Measurements from ENCODE around the gene NPB.

NPB gene

DNA sequence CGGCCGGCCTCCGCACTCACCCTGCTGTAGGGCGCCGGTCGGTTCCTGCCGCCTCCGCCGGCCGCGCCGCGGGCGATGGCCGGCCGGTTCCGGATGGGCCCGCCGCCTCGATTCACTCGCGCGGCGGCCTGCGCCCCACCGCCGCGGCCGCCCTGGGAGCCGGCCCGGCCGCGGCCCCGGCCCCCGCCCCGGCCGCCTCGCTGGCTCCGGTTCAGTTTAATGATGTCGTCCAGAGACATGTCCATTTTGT lies 10.8 kb upstream of the NPB start:
- Histone ChIP-seq H3K36me3 (ENCODE audit: insufficient read depth, low read depth, low read length) (peaks cover 60% of the 10 kb centered on the region), H3K9me3 (ENCODE audit: insufficient read depth, low read depth, low read length) (no peaks in the 10 kb centered on the region), H3K4me3 (ENCODE audit: low read length) (peak overlapping the region; percentile 93; the same call in 1 of the 2 replicates), H3K4me1 (ENCODE audit: insufficient read depth, low read length) (peaks cover 5% of the 10 kb centered on the region; the same call in 1 of the 2 replicates), H3K27me3 (ENCODE audit: insufficient read depth, low read length) (no peaks in the 10 kb centered on the region), H3K9ac (ENCODE audit: low read depth, low read length) (peak overlapping the region; percentile 96; the same call in 1 of the 2 replicates), H3K27ac (ENCODE audit: low read length) (no peak overlapping the region)

GRCh38 chr17:81895400-81895799 lies 6.6 kb upstream of the NPB start:
- Histone ChIP-seq H3K4me3 (ENCODE audit: low read length) (no peak overlapping the region), H3K27me3 (ENCODE audit: insufficient read depth, low read length) (peaks cover 1% of the 10 kb centered on the region; the same call in 1 of the 2 replicates), H3K36me3 (ENCODE audit: insufficient read depth, low read depth, low read length) (peaks cover 54% of the 10 kb centered on the region), H3K9ac (ENCODE audit: low read depth, low read length) (no peak overlapping the region), H3K27ac (ENCODE audit: low read length) (no peak overlapping the region), H3K9me3 (ENCODE audit: insufficient read depth, low read depth, low read length) (no peaks in the 10 kb centered on the region), H3K4me1 (ENCODE audit: insufficient read depth, low read length) (no peaks in the 10 kb centered on the region)

DNA sequence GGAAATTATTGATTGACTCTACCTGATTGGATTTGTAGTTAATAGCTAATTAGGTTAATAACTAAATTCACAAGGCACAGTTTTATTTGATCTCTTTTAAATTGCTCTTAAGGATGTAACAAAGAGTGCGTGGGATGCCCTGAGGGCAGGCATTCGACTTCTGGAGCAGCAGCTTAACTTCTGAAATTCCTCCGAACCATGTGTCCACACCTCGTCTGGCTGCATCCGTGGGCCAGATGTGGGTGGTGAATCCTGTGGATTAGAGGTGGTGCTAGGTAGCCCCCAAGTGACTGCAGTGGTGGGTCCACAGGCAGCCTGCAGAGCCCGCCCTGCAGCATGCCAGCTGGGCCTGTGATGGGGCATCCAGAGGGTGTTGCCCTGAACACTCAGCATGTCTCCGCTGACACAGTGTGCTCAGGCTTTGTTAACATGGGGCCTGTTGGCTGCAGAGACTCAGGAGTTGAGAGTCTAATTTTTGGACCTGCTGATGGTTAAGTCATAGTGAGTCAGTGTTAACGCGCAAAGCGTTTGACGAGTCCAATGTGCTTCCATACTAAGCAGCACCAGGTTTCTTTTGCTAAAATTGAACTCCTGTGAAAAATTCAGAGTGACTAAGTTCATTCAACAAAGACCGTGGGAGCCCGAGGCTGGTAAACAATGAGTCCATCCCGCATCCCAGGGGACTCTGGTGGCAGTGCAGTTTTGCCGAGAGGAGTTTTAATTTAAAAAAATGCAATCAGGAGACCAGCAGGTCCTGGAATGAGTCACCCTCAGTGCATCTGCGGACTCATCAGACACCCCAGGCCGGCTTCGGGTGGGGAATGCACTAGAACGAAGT lies 3.8 kb upstream of the NPB start:
- no peak overlapping the region for H3K4me3 ChIP-seq (ENCODE audit: low read length)
- no peaks in the 10 kb centered on the region for H3K4me1 ChIP-seq (ENCODE audit: insufficient read depth, low read length)
- H3K27me3 ChIP-seq (ENCODE audit: insufficient read depth, low read length), result peaks cover 28% of the 10 kb centered on the region
- H3K9ac ChIP-seq (ENCODE audit: low read depth, low read length), result no peak overlapping the region
- no peak overlapping the region for H3K27ac ChIP-seq (ENCODE audit: low read length)
- no peaks in the 10 kb centered on the region for H3K9me3 ChIP-seq (ENCODE audit: insufficient read depth, low read depth, low read length)
- peaks cover 51% of the 10 kb centered on the region for H3K36me3 ChIP-seq (ENCODE audit: insufficient read depth, low read depth, low read length)

GRCh38 chr17:81898885-81899284 lies 3.2 kb upstream of the NPB start:
- no peak overlapping the region for H3K27ac ChIP-seq (ENCODE audit: low read length)
- no peak overlapping the region for H3K4me3 ChIP-seq (ENCODE audit: low read length)
- H3K9me3 ChIP-seq (ENCODE audit: insufficient read depth, low read depth, low read length), result no peaks in the 10 kb centered on the region
- H3K36me3 ChIP-seq (ENCODE audit: insufficient read depth, low read depth, low read length), result peaks cover 51% of the 10 kb centered on the region
- H3K9ac ChIP-seq (ENCODE audit: low read depth, low read length), result no peak overlapping the region
- H3K4me1 ChIP-seq (ENCODE audit: insufficient read depth, low read length), result no peaks in the 10 kb centered on the region
- peaks cover 28% of the 10 kb centered on the region for H3K27me3 ChIP-seq (ENCODE audit: insufficient read depth, low read length)

DNA sequence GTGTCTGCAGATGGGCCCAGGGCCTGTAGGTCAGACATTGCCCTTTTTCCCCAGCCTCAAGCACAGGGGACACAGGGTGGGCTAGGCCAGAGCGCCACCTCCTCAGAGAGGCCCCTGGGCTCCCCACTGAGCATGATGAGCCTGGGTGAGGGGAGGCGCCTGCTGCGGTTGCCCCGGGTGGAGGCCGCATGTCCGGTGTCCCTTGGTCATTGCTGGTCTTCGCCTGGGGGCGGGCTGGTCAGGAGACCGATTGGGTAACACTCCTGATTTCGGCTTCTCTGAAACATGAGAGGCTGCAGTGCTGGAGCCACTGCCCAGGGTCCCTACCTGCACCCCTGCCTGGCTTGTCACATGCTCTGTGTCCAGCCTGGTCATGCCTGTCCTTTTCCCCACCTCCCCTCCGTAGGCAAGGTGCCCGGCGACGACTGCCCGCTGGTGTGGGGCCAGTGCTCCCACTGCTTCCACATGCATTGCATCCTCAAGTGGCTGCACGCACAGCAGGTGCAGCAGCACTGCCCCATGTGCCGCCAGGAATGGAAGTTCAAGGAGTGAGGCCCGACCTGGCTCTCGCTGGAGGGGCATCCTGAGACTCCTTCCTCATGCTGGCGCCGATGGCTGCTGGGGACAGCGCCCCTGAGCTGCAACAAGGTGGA lies 2.4 kb upstream of the NPB start:
- Histone ChIP-seq H3K4me1 (ENCODE audit: insufficient read depth, low read length) (no peaks in the 10 kb centered on the region), H3K36me3 (ENCODE audit: insufficient read depth, low read depth, low read length) (peaks cover 46% of the 10 kb centered on the region), H3K27me3 (ENCODE audit: insufficient read depth, low read length) (peaks cover 28% of the 10 kb centered on the region), H3K4me3 (ENCODE audit: low read length) (no peak overlapping the region), H3K9me3 (ENCODE audit: insufficient read depth, low read depth, low read length) (no peaks in the 10 kb centered on the region), H3K9ac (ENCODE audit: low read depth, low read length) (no peak overlapping the region), H3K27ac (ENCODE audit: low read length) (no peak overlapping the region)

DNA sequence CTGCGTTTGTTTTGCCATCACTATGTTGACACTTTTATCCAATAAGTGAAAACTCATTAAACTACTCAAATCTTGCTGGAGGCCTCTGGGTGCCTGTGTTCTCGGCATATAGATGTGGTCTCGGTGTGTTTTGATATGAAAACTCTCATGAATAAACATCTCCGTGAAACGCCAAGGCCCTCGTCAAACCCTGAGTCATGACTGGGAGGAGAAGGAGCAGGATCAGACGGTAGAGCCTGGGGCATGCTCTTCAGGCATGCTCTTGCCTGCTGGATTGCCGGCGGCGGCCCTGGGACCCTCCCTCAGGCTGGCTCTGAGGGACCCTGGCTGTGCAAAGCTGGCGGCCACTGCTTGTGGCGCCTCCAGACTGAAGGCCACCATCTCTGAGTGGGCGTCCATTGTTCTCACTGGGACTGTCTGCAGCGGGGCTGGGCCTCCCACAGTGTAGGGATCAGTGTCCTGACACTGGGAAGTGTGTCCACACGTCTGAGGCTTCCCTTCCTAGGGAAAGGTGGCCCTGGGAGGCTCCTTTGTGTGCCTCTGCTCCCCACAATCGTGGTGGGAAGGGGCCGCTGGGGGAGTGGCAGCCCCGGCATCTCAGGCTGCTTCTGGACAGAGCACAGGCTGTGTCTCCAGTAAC lies 1.7 kb upstream of the NPB start:
- H3K9ac ChIP-seq (ENCODE audit: low read depth, low read length), result no peak overlapping the region
- H3K36me3 ChIP-seq (ENCODE audit: insufficient read depth, low read depth, low read length), result peaks cover 41% of the 10 kb centered on the region
- H3K27ac ChIP-seq (ENCODE audit: low read length), result no peak overlapping the region
- H3K4me3 ChIP-seq (ENCODE audit: low read length), result no peak overlapping the region
- H3K4me1 ChIP-seq (ENCODE audit: insufficient read depth, low read length), result no peaks in the 10 kb centered on the region
- peaks cover 28% of the 10 kb centered on the region for H3K27me3 ChIP-seq (ENCODE audit: insufficient read depth, low read length)
- no peaks in the 10 kb centered on the region for H3K9me3 ChIP-seq (ENCODE audit: insufficient read depth, low read depth, low read length)

- Histone ChIP-seq H3K4me1 (ENCODE audit: insufficient read depth, low read length) (no peaks in the 10 kb centered on the region), H3K36me3 (ENCODE audit: insufficient read depth, low read depth, low read length) (peaks cover 34% of the 10 kb centered on the region), H3K27ac (ENCODE audit: low read length) (no peak overlapping the region), H3K9ac (ENCODE audit: low read depth, low read length) (no peak overlapping the region), H3K4me3 (ENCODE audit: low read length) (peak overlapping the region; percentile 39; the same call in 1 of the 2 replicates), H3K27me3 (ENCODE audit: insufficient read depth, low read length) (peaks cover 28% of the 10 kb centered on the region), H3K9me3 (ENCODE audit: insufficient read depth, low read depth, low read length) (no peaks in the 10 kb centered on the region)
Observed at GRCh38 chr17:81901167-81902022, 643 bp upstream of the NPB start.

DNA sequence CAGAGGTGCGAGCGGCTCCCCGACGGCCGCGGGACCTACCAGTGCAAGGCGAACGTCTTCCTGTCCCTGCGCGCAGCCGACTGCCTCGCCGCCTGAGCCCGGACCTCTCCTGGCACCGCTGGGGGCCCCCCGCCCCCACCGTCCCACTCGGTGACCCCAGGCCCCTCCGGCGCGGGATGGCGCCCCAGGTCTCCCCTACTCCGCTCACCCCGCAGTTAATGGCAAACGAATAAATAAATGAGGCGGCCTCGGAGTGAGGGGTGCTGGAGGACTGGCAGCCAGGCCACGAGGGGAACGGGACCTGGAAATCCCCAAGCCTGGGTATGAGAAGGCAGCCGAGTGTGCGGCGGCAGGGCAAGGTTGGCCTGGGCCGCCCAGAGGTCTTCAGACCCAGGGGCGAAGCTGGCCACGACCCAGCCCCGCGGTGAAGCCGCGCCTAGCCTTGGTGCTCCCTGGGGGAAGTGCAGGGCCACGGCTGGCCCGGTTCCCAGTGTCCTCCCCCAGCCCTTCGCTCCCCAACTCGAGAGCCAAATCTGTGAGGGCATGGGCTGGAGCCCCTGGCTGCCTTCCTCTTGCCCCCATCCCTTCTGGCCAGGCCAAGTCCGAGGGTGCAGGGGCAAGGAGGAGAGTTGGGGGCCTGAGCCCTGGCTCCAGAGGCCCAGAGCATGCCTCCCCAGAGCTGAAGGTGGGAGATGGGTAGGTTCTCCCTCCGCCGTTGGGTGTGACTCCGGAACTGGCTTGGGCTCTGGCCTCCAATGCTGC lies 796 bp downstream of the NPB start:
- Histone ChIP-seq H3K4me3 (ENCODE audit: low read length) (peak overlapping the region; percentile 46; the same call in 1 of the 2 replicates), H3K9ac (ENCODE audit: low read depth, low read length) (no peak overlapping the region), H3K27me3 (ENCODE audit: insufficient read depth, low read length) (peaks cover 28% of the 10 kb centered on the region), H3K4me1 (ENCODE audit: insufficient read depth, low read length) (no peaks in the 10 kb centered on the region), H3K27ac (ENCODE audit: low read length) (no peak overlapping the region), H3K9me3 (ENCODE audit: insufficient read depth, low read depth, low read length) (no peaks in the 10 kb centered on the region), H3K36me3 (ENCODE audit: insufficient read depth, low read depth, low read length) (peaks cover 29% of the 10 kb centered on the region)

DNA sequence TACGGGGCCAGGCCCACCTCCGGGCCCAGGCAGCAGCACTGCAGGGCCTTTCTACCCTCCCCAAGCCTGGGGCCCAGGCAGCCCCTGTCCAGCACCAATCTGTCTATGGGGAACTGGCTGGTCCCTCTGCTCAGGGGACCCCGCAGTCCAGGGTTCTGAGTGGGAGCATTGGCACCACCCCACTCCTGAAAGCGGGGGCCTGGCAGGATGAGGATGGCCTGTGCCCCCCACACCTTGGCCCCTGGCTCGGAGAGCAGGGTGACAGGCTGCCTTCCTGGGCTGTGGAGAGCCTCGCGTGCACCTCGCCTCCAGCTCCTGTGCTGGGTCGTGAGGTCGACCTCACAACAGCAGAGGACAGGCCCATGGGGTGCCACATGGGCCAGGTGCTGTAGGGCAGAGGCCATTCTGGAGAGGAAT lies 1.4 kb downstream of the NPB start:
- Histone ChIP-seq H3K36me3 (ENCODE audit: insufficient read depth, low read depth, low read length) (peaks cover 24% of the 10 kb centered on the region), H3K4me1 (ENCODE audit: insufficient read depth, low read length) (no peaks in the 10 kb centered on the region), H3K9ac (ENCODE audit: low read depth, low read length) (no peak overlapping the region)

GRCh38 chr17:81903896-81904599 lies 2.0 kb downstream of the NPB start:
- Histone ChIP-seq H3K9me3 (ENCODE audit: insufficient read depth, low read depth, low read length) (no peaks in the 10 kb centered on the region), H3K27me3 (ENCODE audit: insufficient read depth, low read length) (peaks cover 28% of the 10 kb centered on the region), H3K9ac (ENCODE audit: low read depth, low read length) (no peak overlapping the region), H3K27ac (ENCODE audit: low read length) (no peak overlapping the region), H3K36me3 (ENCODE audit: insufficient read depth, low read depth, low read length) (peaks cover 18% of the 10 kb centered on the region; the same call in 1 of the 2 replicates), H3K4me1 (ENCODE audit: insufficient read depth, low read length) (no peaks in the 10 kb centered on the region), H3K4me3 (ENCODE audit: low read length) (no peak overlapping the region)

More for the DNA sequence above, 1.4 kb downstream of the NPB start:
- peaks cover 28% of the 10 kb centered on the region for H3K27me3 ChIP-seq (ENCODE audit: insufficient read depth, low read length)
- no peaks in the 10 kb centered on the region for H3K9me3 ChIP-seq (ENCODE audit: insufficient read depth, low read depth, low read length)
- no peak overlapping the region for H3K27ac ChIP-seq (ENCODE audit: low read length)
- H3K4me3 ChIP-seq (ENCODE audit: low read length), result no peak overlapping the region
